A673 (cell line): ENCODE measurements around the gene MKX. TPM values are rescaled to one million over a fixed set of nuclear protein-coding genes. Genes with fewer than 3 reads are reported as not detected.
A peak's percentile ranks its signal among the peaks of the same experiment; 100 is the strongest.

Experiments
- Bru-seq: library from RNA; stranded (reverse); fragments of 400-500 nt; gene quantifications from one replicate; lab custom pipeline; 2021; lab: Mats Ljungman, UMichigan
- BruChase-seq, 2 experiments: library from RNA; stranded (reverse); fragments of 400-500 nt; gene quantifications; one replicate each; lab custom pipeline; 2021; lab: Mats Ljungman, UMichigan
- BruUV-seq: library from RNA; stranded (reverse); fragments of 400-500 nt; replicated peaks from 2 replicates; lab custom pipeline; 2021; lab: Mats Ljungman, UMichigan
- CTCF ChIA-PET: fragments of 300-600 bp; sonication (Branson Sonifier 250); formaldehyde crosslinking; loops from one replicate; lab custom pipeline; 2022; ENCODE audit warnings: antibody characterized with exemption; lab: Charles Lee
- POLR2A ChIA-PET: fragments of 300-600 bp; sonication (Branson Sonifier 250); formaldehyde crosslinking; loops from one replicate; lab custom pipeline; 2022; ENCODE audit warnings: antibody characterized with exemption; ENCODE audit not compliant: low non-redundant PET; lab: Charles Lee
- DNase-seq: peaks from one replicate; pipeline ENCODE4 v3.0.0-alpha.2; 2015; ENCODE audit warnings: low spot score
- H3K27ac ChIP-seq: fragments of 200-600 bp; sonication (generic); 2 replicates; pipeline ENCODE4 v1.5.1; 2016; ENCODE audit warnings: mixed run types, low read depth, mild to moderate bottlenecking, mixed read lengths, antibody characterized with exemption, low read length; ENCODE audit not compliant: poor library complexity, severe bottlenecking
- H3K27me3 ChIP-seq: fragments of 200-600 bp; sonication (generic); replicated peaks from 2 replicates; pipeline ENCODE4 v1.6.1; 2017; ENCODE audit warnings: mixed run types, low read depth, mild to moderate bottlenecking, mixed read lengths, antibody characterized with exemption, low read length; ENCODE audit not compliant: insufficient read depth, poor library complexity
- H3K36me3 ChIP-seq: fragments of 200-600 bp; sonication (generic); 2 replicates; pipeline ENCODE4 v1.6.1; 2016; ENCODE audit warnings: mixed run types, mild to moderate bottlenecking, mixed read lengths, antibody characterized with exemption, low read length; ENCODE audit not compliant: insufficient read depth, poor library complexity, severe bottlenecking
- H3K4me1 ChIP-seq: fragments of 200-600 bp; sonication (generic); 2 replicates; pipeline ENCODE4 v1.6.1; 2017; ENCODE audit warnings: mixed run types, mild to moderate bottlenecking, mixed read lengths, antibody characterized with exemption, low read length; ENCODE audit not compliant: insufficient read depth, poor library complexity, severe bottlenecking
- H3K4me3 ChIP-seq: fragments of 200-600 bp; sonication (generic); 2 replicates; pipeline ENCODE4 v1.5.1; 2016; ENCODE audit warnings: low read depth, mixed run types, mild to moderate bottlenecking, mixed read lengths, low read length; ENCODE audit not compliant: poor library complexity, severe bottlenecking
- H3K9me3 ChIP-seq: fragments of 200-600 bp; sonication (generic); 2 replicates; pipeline ENCODE4 v1.6.1; 2016; ENCODE audit warnings: mixed run types, low read depth, mild to moderate bottlenecking, mixed read lengths, antibody characterized with exemption, low read length; ENCODE audit not compliant: poor library complexity, severe bottlenecking
- CTCF ChIP-seq: fragments of 300-800, 200-600 bp; sonication (generic); conservative IDR thresholded peaks from 2 replicates; pipeline ENCODE4 v1.5.1; 2017; ENCODE audit warnings: low read depth, mild to moderate bottlenecking, antibody characterized with exemption, low read length, moderate library complexity, mixed read lengths
- EZH2 ChIP-seq: fragments of 200-600 bp; sonication (generic); IDR thresholded peaks from 2 replicates; pipeline ENCODE4 v1.6.1; 2017; ENCODE audit warnings: borderline replicate concordance, low read depth, mild to moderate bottlenecking, mixed read lengths, antibody characterized with exemption, low read length; ENCODE audit not compliant: poor library complexity, severe bottlenecking
- intact Hi-C: fragments of 100-400 bp; cut with micrococcal nuclease; formaldehyde crosslinking; loops from one replicate; pipeline ENCODE4 v1.10.0; 2022; ENCODE audit not compliant: unreplicated experiment
- long read RNA-seq: library from polyadenylated mRNA; stranded (forward); transcript quantifications from one replicate; pipeline ENCODE4 v2.0.0, GENCODE V29; 2022
- total RNA-seq: library from RNA; stranded (reverse); gene quantifications from 2 replicates; pipeline ENCODE4 v1.2.3, GENCODE V29; 2021

The MKX gene
- total RNA-seq, result 0.09 TPM in 1 of 2 replicates, not detected in the other
- percentile 18 among the genes with signal in this experiment for Bru-seq, nascent RNA
- BruChase-seq, experiment 1, labeled RNA remaining after a 2-hour chase, result percentile 10 among the genes with signal in this experiment
- percentile 7 among the genes with signal in this experiment for BruChase-seq, experiment 2, labeled RNA remaining after a 6-hour chase
- long read RNA-seq, partial matches to known transcripts, result 1 of 1 reads
- long read RNA-seq, other reads (novel, unspliced or antisense), result 0 of 1 reads

GRCh38 chr10:27745732-27746396 is at the start of gene MKX:
MKX (minus strand) TSS chr10:27745819; CDS start chr10:27743415, 2,404 bp downstream.
- peak; percentile 90 for TF ChIP-seq EZH2
- no peak for TF ChIP-seq CTCF
- no peaks in the 10 kb centered on the region for H3K36me3 ChIP-seq
- ChIA-PET POLR2A (no interaction called here), CTCF (interaction anchor here (0.6 kb wide), 2 partner anchors 57 to 645 kb away, joined by 4 to 16 read pairs; no protein-coding TSS in a partner anchor)
- no TSS peak for BruUV-seq
- peak within 1 kb of the TSS; percentile 53 for H3K4me3 ChIP-seq
- no peak within 1 kb of the TSS for H3K27ac ChIP-seq
- intact Hi-C loops, result loop anchor here (10.0 kb wide), 1 partner anchor 639 kb away; no protein-coding TSS in a partner anchor
- H3K4me1 ChIP-seq, result peaks cover 22% of the 10 kb centered on the region
- H3K9me3 ChIP-seq, result no peaks in the 10 kb centered on the region
- peaks cover 86% of the 10 kb centered on the region for H3K27me3 ChIP-seq
- DNase-seq, result peak; percentile 53

GRCh38 chr10:27794157-27794556 is 48.5 kb upstream of the MKX start:
- H3K36me3 ChIP-seq, result no peaks in the 10 kb centered on the region
- POLR2A ChIA-PET, result no interaction called here
- no peak overlapping the region for H3K27ac ChIP-seq
- no TSS peak for BruUV-seq
- H3K4me1 ChIP-seq, result no peaks in the 10 kb centered on the region
- no peak for TF ChIP-seq EZH2
- peak; percentile 27; the same call in 1 of the 2 replicates for TF ChIP-seq CTCF
- peak; percentile 25 for DNase-seq
- intact Hi-C loops, result no loop called here
- no peaks in the 10 kb centered on the region for H3K9me3 ChIP-seq
- H3K4me3 ChIP-seq, result no peak overlapping the region
- H3K27me3 ChIP-seq, result peaks cover 5% of the 10 kb centered on the region
- CTCF ChIA-PET, result no interaction called here

GRCh38 chr10:27792216-27792615 is 46.6 kb upstream of the MKX start:
- H3K9me3 ChIP-seq, result no peaks in the 10 kb centered on the region
- no peak overlapping the region for H3K4me3 ChIP-seq
- no peaks in the 10 kb centered on the region for H3K36me3 ChIP-seq
- ChIA-PET CTCF (no interaction called here), POLR2A (no interaction called here)
- BruUV-seq, result no TSS peak
- intact Hi-C loops, result no loop called here
- no peak overlapping the region for H3K27ac ChIP-seq
- H3K4me1 ChIP-seq, result no peaks in the 10 kb centered on the region
- TF ChIP-seq CTCF (no peak), EZH2 (no peak)
- H3K27me3 ChIP-seq, result peaks cover 20% of the 10 kb centered on the region
- DNase-seq, result no peak
